Omental fat pad (tissue), 4 donors: Measurements from ENCODE around the gene LEMD1. TPM values are rescaled to one million over a fixed set of nuclear protein-coding genes. Genes with fewer than 3 reads are reported as not detected.
A peak's percentile ranks its signal among the peaks of the same experiment; 100 is the strongest.

ENCODE experiments used
- ATAC-seq: fragments of 150-250 bp; one replicate; pipeline ENCODE4 v1.9.1; 2016; ENCODE audit warnings: mild to moderate bottlenecking, moderate library complexity; ENCODE audit not compliant: low FRiP score
- DNase-seq: peaks from one replicate; pipeline ENCODE4 v3.0.0-alpha.2; 2019; ENCODE audit warnings: low spot score
- CTCF ChIP-seq, 3 donors: fragments of 450-650 bp; IDR thresholded peaks; one replicate each; pipeline ENCODE4 v1.5.1; 2016 to 2017; ENCODE audit warnings: antibody characterized with exemption in 3 of 3, mild to moderate bottlenecking in 3 of 3, moderate library complexity in 2 of 3
- total RNA-seq, 4 donors: library from RNA; depleted of rRNA; stranded (reverse); fragments of >200 nt; gene quantifications; one replicate each; pipeline ENCODE4 v1.1.0, GENCODE V29; 2016

LEMD1 gene
- total RNA-seq, 4 donors from 2014 or later = 1.7 TPM; not detected in 3

- ATAC-seq = no peak
- no peak for DNase-seq
- no peak for TF ChIP-seq CTCF (IDR thresholded peaks at IDR 0.05)
Measured at GRCh38 chr1:205377355-205377754, 44.5 kb downstream of the LEMD1 start.

GRCh38 chr1:205376739-205377138 is 45.1 kb downstream of the LEMD1 start:
- no peak for ATAC-seq
- DNase-seq = no peak

GRCh38 chr1:205375835-205376545 is 45.9 kb downstream of the LEMD1 start:
- DNase-seq (no peak), ATAC-seq (peak; percentile 46)
- TF ChIP-seq CTCF (IDR thresholded peaks at IDR 0.05) = no peak

More at GRCh38 chr1:205376739-205377138, 45.1 kb downstream of the LEMD1 start:
- no peak for TF ChIP-seq CTCF (IDR thresholded peaks at IDR 0.05)

GRCh38 chr1:205374210-205375078 is 47.4 kb downstream of the LEMD1 start:
- DNase-seq (no peak), ATAC-seq (peak; percentile 82)
- no peak for TF ChIP-seq CTCF (IDR thresholded peaks at IDR 0.05)

- no peak for TF ChIP-seq CTCF (IDR thresholded peaks at IDR 0.05)
- no peak for DNase-seq
- no peak for ATAC-seq
Measured at GRCh38 chr1:205373798-205374175, 48.1 kb downstream of the LEMD1 start.

- no peak for TF ChIP-seq CTCF (IDR thresholded peaks at IDR 0.05)
- peak; percentile 40 for ATAC-seq
- DNase-seq = no peak
Measured at GRCh38 chr1:205373022-205373797, 48.6 kb downstream of the LEMD1 start.
